ENCODE measurements around the gene ALOX15.

GRCh38 chr17:4585638-4585994, 55.9 kb downstream of the ALOX15 start:
- TF ChIP-seq POLR2AphosphoS5 (IDR thresholded peaks at IDR 0.05) (no peak), CTCF (IDR thresholded peaks at IDR 0.05; ENCODE audit: poor library complexity, severe bottlenecking) (no peak), SMC3 (conservative IDR thresholded peaks at IDR 0.05; ENCODE audit: poor library complexity) (no peak), EZH2 (IDR thresholded peaks at IDR 0.05; ENCODE audit: borderline replicate concordance, insufficient read depth, low read length, poor library complexity, severe bottlenecking) (no peak)

Measured in neural cell (in vitro differentiated cells).